H9 (cell line): ENCODE measurements around the gene DNAAF5. TPM values are rescaled to one million over a fixed set of nuclear protein-coding genes. Genes with fewer than 3 reads are reported as not detected.

Experiments used
- DNase-seq: peaks from one replicate; pipeline ENCODE4 v3.0.0-alpha.2; 2017
- H2AFZ ChIP-seq: one replicate; pipeline ENCODE4 v1.6.1; 2013; ENCODE audit warnings: mild to moderate bottlenecking, low read length, control low read depth, moderate library complexity
- H2AK5ac ChIP-seq: 2 replicates; pipeline ENCODE4 v1.6.1; 2013; ENCODE audit warnings: low read length, control low read depth, mixed read lengths; ENCODE audit not compliant: insufficient read length
- H2BK120ac ChIP-seq: one replicate; pipeline ENCODE4 v1.6.1; 2013; ENCODE audit warnings: low read depth, mild to moderate bottlenecking, low read length, control low read depth, inconsistent platforms; ENCODE audit not compliant: poor library complexity, severe bottlenecking
- H2BK12ac ChIP-seq: 2 replicates; pipeline ENCODE4 v1.6.1; 2013; ENCODE audit warnings: low read length, control low read depth, mixed read lengths, low read depth; ENCODE audit not compliant: insufficient read length
- H2BK15ac ChIP-seq: 2 replicates; pipeline ENCODE4 v1.6.1; 2013; ENCODE audit warnings: low read depth, low read length, control low read depth
- H2BK20ac ChIP-seq: one replicate; pipeline ENCODE4 v1.6.1; 2013; ENCODE audit warnings: low read depth, mild to moderate bottlenecking, low read length, control low read depth, inconsistent platforms; ENCODE audit not compliant: poor library complexity, severe bottlenecking
- H2BK5ac ChIP-seq: 2 replicates; pipeline ENCODE4 v1.6.1; 2013; ENCODE audit warnings: low read length, control low read depth, mixed read lengths; ENCODE audit not compliant: insufficient read length
- H3K14ac ChIP-seq: 2 replicates; pipeline ENCODE4 v1.6.1; 2013; ENCODE audit warnings: low read length, control low read depth; ENCODE audit not compliant: insufficient read depth
- H3K18ac ChIP-seq: 2 replicates; pipeline ENCODE4 v1.6.1; 2013; ENCODE audit warnings: low read depth, mild to moderate bottlenecking, mixed read lengths, low read length, control low read depth; ENCODE audit not compliant: insufficient read length
- H3K23ac ChIP-seq: 2 replicates; pipeline ENCODE4 v1.6.1; 2013; ENCODE audit warnings: low read length, control low read depth, mixed read lengths, low read depth; ENCODE audit not compliant: insufficient read length
- H3K23me2 ChIP-seq: 2 replicates; pipeline ENCODE4 v1.6.1; 2013; ENCODE audit warnings: low read depth, mild to moderate bottlenecking, mixed read lengths, low read length, control low read depth; ENCODE audit not compliant: insufficient read length, poor library complexity, severe bottlenecking
- H3K27ac ChIP-seq: 2 replicates; pipeline ENCODE4 v1.5.1; 2013; ENCODE audit warnings: low read length, control low read depth, mixed read lengths, low read depth; ENCODE audit not compliant: insufficient read length
- H3K27me3 ChIP-seq: 2 replicates; pipeline ENCODE4 v1.6.1; 2013; ENCODE audit warnings: low read length, control low read depth, inconsistent platforms; ENCODE audit not compliant: insufficient read depth
- H3K4ac ChIP-seq: 2 replicates; pipeline ENCODE4 v1.6.1; 2013; ENCODE audit warnings: low read depth, mild to moderate bottlenecking, control low read depth, inconsistent platforms, low read length, moderate library complexity
- H3K4me1 ChIP-seq: 2 replicates; pipeline ENCODE4 v1.6.1; 2013; ENCODE audit warnings: low read length, control low read depth, inconsistent platforms; ENCODE audit not compliant: insufficient read depth
- H3K4me2 ChIP-seq: 2 replicates; pipeline ENCODE4 v1.6.1; 2013; ENCODE audit warnings: low read length, control low read depth, mixed read lengths; ENCODE audit not compliant: insufficient read length, insufficient read depth
- H3K56ac ChIP-seq: 2 replicates; pipeline ENCODE4 v1.6.1; 2013; ENCODE audit warnings: low read depth, mild to moderate bottlenecking, mixed read lengths, low read length, control low read depth; ENCODE audit not compliant: insufficient read length
- H3K79me1 ChIP-seq: 2 replicates; pipeline ENCODE4 v1.6.1; 2013; ENCODE audit warnings: low read depth, mild to moderate bottlenecking, moderate library complexity, low read length, control low read depth, inconsistent platforms; ENCODE audit not compliant: insufficient read depth, poor library complexity, severe bottlenecking
- H3K79me2 ChIP-seq: 2 replicates; pipeline ENCODE4 v1.6.1; 2013; ENCODE audit warnings: low read length, control low read depth, inconsistent platforms; ENCODE audit not compliant: insufficient read depth
- H3K9ac ChIP-seq: 2 replicates; pipeline ENCODE4 v1.6.1; 2013; ENCODE audit warnings: low read length, control low read depth, mixed read lengths; ENCODE audit not compliant: insufficient read length; ENCODE audit errors: extremely low read depth
- H3K9me3 ChIP-seq: one replicate; pipeline ENCODE4 v1.6.1; 2013; ENCODE audit warnings: low read depth, low read length, inconsistent platforms; ENCODE audit not compliant: control insufficient read depth
- H3T11ph ChIP-seq: one replicate; pipeline ENCODE4 v1.6.1; 2013; ENCODE audit warnings: mild to moderate bottlenecking, low read length, control low read depth, inconsistent platforms
- H4K20me1 ChIP-seq: one replicate; pipeline ENCODE4 v1.6.1; 2013; ENCODE audit not compliant: control insufficient read depth, insufficient read length, insufficient read depth
- H4K5ac ChIP-seq: 2 replicates; pipeline ENCODE4 v1.6.1; 2013; ENCODE audit warnings: low read depth, mild to moderate bottlenecking, mixed read lengths, low read length, control low read depth; ENCODE audit not compliant: insufficient read length
- H4K8ac ChIP-seq: replicated peaks from 2 replicates; pipeline ENCODE4 v1.6.1; 2013; ENCODE audit warnings: low read length, control low read depth, mixed read lengths, low read depth; ENCODE audit not compliant: insufficient read length
- H4K91ac ChIP-seq: 2 replicates; pipeline ENCODE4 v1.6.1; 2013; ENCODE audit warnings: low read depth, mild to moderate bottlenecking, moderate library complexity, mixed read lengths, low read length, control low read depth; ENCODE audit not compliant: insufficient read length
- H3K27ac Mint-ChIP-seq, 3 experiments: 2 replicates in 2 of 3; 3 replicates in 1 of 3; pipeline ENCODE4 v1.8.0; 2020 to 2021; ENCODE audit warnings: mixed read lengths in 3 of 3, mild to moderate bottlenecking in 1 of 3, moderate library complexity in 1 of 3
- H3K27me3 Mint-ChIP-seq: 2 replicates; pipeline ENCODE4 v1.8.0; 2021; ENCODE audit warnings: low read depth, mild to moderate bottlenecking, moderate library complexity, mixed read lengths
- H3K36me3 Mint-ChIP-seq, 3 experiments: 2 replicates in 2 of 3; 3 replicates in 1 of 3; pipeline ENCODE4 v1.8.0; 2020 to 2021; ENCODE audit warnings: low read depth in 3 of 3, mixed read lengths in 3 of 3; ENCODE audit not compliant: insufficient read depth in 1 of 3
- H3K4me1 Mint-ChIP-seq, 2 experiments: 2 replicates each; pipeline ENCODE4 v1.8.0; 2020; ENCODE audit warnings: mixed read lengths in 2 of 2
- H3K4me3 Mint-ChIP-seq, 2 experiments: 2 replicates in 1 of 2; 3 replicates in 1 of 2; pipeline ENCODE4 v1.8.0; 2020 to 2021; ENCODE audit warnings: mild to moderate bottlenecking in 2 of 2, mixed read lengths in 2 of 2, moderate library complexity in 1 of 2
- H3K9me3 Mint-ChIP-seq, 2 experiments: 2 replicates in 1 of 2; 3 replicates in 1 of 2; pipeline ENCODE4 v1.8.0; 2020; ENCODE audit warnings: mild to moderate bottlenecking in 2 of 2, mixed read lengths in 2 of 2, moderate library complexity in 1 of 2
- WGBS: extraction: QIAGEN DNeasy Blood & Tissue Kit; methylation state at CpG from one replicate; pipeline ENCODE4 v1.1.7; 2013; ENCODE audit warnings: missing lambda C conversion rate, low lambda C conversion rate, mixed read lengths; ENCODE audit not compliant: insufficient read length; ENCODE audit errors: extremely low coverage; 5-methylcytosine and 5-hydroxymethylcytosine counted together
- total RNA-seq: library from RNA; stranded (reverse); gene quantifications from 2 replicates; pipeline ENCODE4 v1.2.1, GENCODE V29; 2021
- TF ChIP-seq, protein P1 (sequence below): fragments of 200-600 bp; sonication (generic); conservative IDR thresholded peaks from 3 replicates; pipeline ENCODE4 v1.8.0; 2021; ENCODE audit warnings: antibody characterized with exemption, mild to moderate bottlenecking

Gene DNAAF5
- total RNA-seq, 1 experiment from 2014 or later = 43.5 TPM

DNA sequence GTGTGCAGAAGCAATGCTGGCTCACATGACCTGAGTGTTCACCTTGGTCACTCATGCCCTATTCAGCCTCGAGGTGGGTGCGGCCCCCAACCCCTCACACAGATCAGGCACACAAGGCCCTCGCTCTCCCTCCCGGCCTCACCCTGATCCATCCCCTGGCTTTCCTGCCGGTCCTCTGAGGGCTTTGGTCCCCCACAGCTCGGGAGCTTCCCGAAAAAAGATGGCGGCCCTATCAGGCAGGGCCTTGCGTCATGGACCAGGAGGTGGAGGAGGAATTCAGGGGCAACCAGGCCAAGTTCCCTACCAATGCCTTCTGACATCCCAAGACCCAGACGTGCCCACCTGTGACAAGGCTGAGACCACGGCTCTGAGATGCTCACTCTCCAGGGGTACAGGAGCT, 43.7 kb upstream of the DNAAF5 start:
- Histone ChIP-seq H3K14ac (no peak overlapping the region), H4K91ac (no peak overlapping the region), H3K79me2 (no peaks in the 10 kb centered on the region; the same call in 1 of the 2 replicates), H3K23ac (no peak overlapping the region), H3K9me3 (no peaks in the 10 kb centered on the region), H3K27ac (no peak overlapping the region), H2BK5ac (no peak overlapping the region), H2AK5ac (no peak overlapping the region), H2BK20ac (no peak overlapping the region), H3K4me1 (no peaks in the 10 kb centered on the region), H2BK12ac (no peak overlapping the region), H3K79me1 (peaks cover 4% of the 10 kb centered on the region), H4K5ac (no peak overlapping the region), H3K4me2 (no peak overlapping the region), H3T11ph (no peak overlapping the region), H4K8ac (no peak overlapping the region), H3K18ac (no peak overlapping the region), H3K27me3 (no peaks in the 10 kb centered on the region), H2AFZ (no peak overlapping the region), H2BK120ac (no peak overlapping the region), H4K20me1 (no peaks in the 10 kb centered on the region), H2BK15ac (no peak overlapping the region), H3K56ac (no peak overlapping the region), H3K4ac (no peak overlapping the region), H3K23me2 (no peaks in the 10 kb centered on the region), H3K9ac (no peak overlapping the region)
- DNase-seq = no peak
- no peaks in the 10 kb centered on the region; the same call in 1 of the 2 replicates for H3K27me3 Mint-ChIP-seq
- H3K4me1 Mint-ChIP-seq = no peaks in the 10 kb centered on the region
- no CpG with 5 or more reads among the region's 11 CpGs for WGBS
- TF ChIP-seq, protein P1, sequence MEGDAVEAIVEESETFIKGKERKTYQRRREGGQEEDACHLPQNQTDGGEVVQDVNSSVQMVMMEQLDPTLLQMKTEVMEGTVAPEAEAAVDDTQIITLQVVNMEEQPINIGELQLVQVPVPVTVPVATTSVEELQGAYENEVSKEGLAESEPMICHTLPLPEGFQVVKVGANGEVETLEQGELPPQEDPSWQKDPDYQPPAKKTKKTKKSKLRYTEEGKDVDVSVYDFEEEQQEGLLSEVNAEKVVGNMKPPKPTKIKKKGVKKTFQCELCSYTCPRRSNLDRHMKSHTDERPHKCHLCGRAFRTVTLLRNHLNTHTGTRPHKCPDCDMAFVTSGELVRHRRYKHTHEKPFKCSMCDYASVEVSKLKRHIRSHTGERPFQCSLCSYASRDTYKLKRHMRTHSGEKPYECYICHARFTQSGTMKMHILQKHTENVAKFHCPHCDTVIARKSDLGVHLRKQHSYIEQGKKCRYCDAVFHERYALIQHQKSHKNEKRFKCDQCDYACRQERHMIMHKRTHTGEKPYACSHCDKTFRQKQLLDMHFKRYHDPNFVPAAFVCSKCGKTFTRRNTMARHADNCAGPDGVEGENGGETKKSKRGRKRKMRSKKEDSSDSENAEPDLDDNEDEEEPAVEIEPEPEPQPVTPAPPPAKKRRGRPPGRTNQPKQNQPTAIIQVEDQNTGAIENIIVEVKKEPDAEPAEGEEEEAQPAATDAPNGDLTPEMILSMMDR = no peak
- no peak overlapping the region for H3K27ac Mint-ChIP-seq
- peaks cover 55 to 69% (median 62%) of the 10 kb centered on the region in 3 experiments for H3K36me3 Mint-ChIP-seq
- H3K4me3 Mint-ChIP-seq = no peak overlapping the region
- H3K9me3 Mint-ChIP-seq = peaks cover 20 to 25% of the 10 kb centered on the region in 2 experiments
